A549 (cell line): ENCODE data around the gene CNKSR3.

Experiments
- CEBPB ChIP-seq, 2 experiments: fragments of >200 bp in 1 of 2; sonication (Bioruptor Twin) in 1 of 2; formaldehyde crosslinking in 1 of 2; IDR thresholded peaks; 2 replicates each; pipeline ENCODE4 v1.6.1; 2012 to 2016
- CHD4 ChIP-seq: fragments of 200-600 bp; sonication (generic); IDR thresholded peaks from 2 replicates; pipeline ENCODE4 v1.6.1; 2016; ENCODE audit warnings: antibody characterized with exemption, mild to moderate bottlenecking, borderline replicate concordance
- JUN ChIP-seq, 2 experiments: fragments of >200 bp; sonication (Bioruptor Twin); formaldehyde crosslinking; IDR thresholded peaks; 2 replicates in 1 of 2; 3 replicates in 1 of 2; pipeline ENCODE4 v1.6.1; 2016 to 2017
- MAZ ChIP-seq: fragments of 150-350 bp; IDR thresholded peaks from 2 replicates; pipeline ENCODE4 v1.6.1; 2014; ENCODE audit warnings: antibody characterized with exemption, low read depth, low read length, borderline replicate concordance
- POLR2A ChIP-seq: IDR thresholded peaks from 2 replicates; pipeline ENCODE4 v1.6.1; 2012; ENCODE audit warnings: mild to moderate bottlenecking, low read length
- RFX5 ChIP-seq: fragments of 450-650 bp; IDR thresholded peaks from 2 replicates; pipeline ENCODE4 v1.7.1; 2014; ENCODE audit warnings: antibody characterized with exemption, mild to moderate bottlenecking, moderate library complexity
- TF ChIP-seq, protein P1 (sequence below): fragments of >200 bp; sonication (Bioruptor Twin); formaldehyde crosslinking; IDR thresholded peaks from 3 replicates; pipeline ENCODE4 v1.5.1; 2016
- TF ChIP-seq, protein P2 (sequence below): IDR thresholded peaks from 2 replicates; pipeline ENCODE4 v1.6.1; 2012

DNA sequence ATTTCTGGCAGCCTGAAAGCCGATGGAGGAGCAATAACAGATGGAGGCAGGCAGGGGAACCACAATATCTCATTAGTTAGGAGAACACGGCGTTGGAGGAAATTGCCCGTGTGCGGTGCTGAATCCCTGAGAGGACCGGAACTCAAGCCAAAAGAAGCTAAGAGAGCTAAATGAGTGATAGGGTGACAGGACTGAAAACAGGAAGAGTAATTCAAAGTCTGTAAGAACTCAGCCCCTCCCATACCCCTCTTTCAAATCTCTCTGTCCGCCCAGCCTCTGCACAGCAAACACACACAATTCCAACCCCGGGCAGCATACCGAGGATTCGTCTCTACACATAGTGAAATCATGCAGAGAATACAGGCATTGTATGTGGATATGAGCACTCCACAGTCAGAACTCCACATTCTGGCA, 151.3 kb downstream of the CNKSR3 start:
- TF ChIP-seq MAZ (no peak), RFX5 (no peak), POLR2A (no peak), CHD4 (no peak), CEBPB (IDR thresholded peaks at IDR 0.05) (no peak), JUN (IDR thresholded peaks at IDR 0.05) (no peak)
- TF ChIP-seq, protein P1, sequence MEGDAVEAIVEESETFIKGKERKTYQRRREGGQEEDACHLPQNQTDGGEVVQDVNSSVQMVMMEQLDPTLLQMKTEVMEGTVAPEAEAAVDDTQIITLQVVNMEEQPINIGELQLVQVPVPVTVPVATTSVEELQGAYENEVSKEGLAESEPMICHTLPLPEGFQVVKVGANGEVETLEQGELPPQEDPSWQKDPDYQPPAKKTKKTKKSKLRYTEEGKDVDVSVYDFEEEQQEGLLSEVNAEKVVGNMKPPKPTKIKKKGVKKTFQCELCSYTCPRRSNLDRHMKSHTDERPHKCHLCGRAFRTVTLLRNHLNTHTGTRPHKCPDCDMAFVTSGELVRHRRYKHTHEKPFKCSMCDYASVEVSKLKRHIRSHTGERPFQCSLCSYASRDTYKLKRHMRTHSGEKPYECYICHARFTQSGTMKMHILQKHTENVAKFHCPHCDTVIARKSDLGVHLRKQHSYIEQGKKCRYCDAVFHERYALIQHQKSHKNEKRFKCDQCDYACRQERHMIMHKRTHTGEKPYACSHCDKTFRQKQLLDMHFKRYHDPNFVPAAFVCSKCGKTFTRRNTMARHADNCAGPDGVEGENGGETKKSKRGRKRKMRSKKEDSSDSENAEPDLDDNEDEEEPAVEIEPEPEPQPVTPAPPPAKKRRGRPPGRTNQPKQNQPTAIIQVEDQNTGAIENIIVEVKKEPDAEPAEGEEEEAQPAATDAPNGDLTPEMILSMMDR = no peak
- TF ChIP-seq, protein P2, sequence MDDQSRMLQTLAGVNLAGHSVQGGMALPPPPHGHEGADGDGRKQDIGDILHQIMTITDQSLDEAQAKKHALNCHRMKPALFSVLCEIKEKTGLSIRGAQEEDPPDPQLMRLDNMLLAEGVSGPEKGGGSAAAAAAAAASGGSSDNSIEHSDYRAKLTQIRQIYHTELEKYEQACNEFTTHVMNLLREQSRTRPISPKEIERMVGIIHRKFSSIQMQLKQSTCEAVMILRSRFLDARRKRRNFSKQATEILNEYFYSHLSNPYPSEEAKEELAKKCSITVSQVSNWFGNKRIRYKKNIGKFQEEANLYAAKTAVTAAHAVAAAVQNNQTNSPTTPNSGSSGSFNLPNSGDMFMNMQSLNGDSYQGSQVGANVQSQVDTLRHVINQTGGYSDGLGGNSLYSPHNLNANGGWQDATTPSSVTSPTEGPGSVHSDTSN = no peak
